Progenitor cell of endocrine pancreas (in vitro differentiated cells): ENCODE results near the gene DNAI1. TPM values are rescaled to one million over a fixed set of nuclear protein-coding genes. Genes with fewer than 3 reads are reported as not detected.

Experiments used
- DNase-seq: peaks from one replicate; pipeline ENCODE4 v3.0.0; 2021; ENCODE audit warnings: low spot score; ENCODE audit not compliant: unreplicated experiment
- H3K27ac Mint-ChIP-seq: 2 replicates; pipeline ENCODE4 v1.8.0; 2021; ENCODE audit warnings: mild to moderate bottlenecking, moderate library complexity, mixed read lengths
- H3K27me3 Mint-ChIP-seq: 2 replicates; pipeline ENCODE4 v1.8.0; 2021; ENCODE audit warnings: mixed read lengths
- H3K36me3 Mint-ChIP-seq: 2 replicates; pipeline ENCODE4 v1.8.0; 2022; ENCODE audit warnings: mixed read lengths; ENCODE audit not compliant: insufficient read depth
- H3K4me1 Mint-ChIP-seq: 2 replicates; pipeline ENCODE4 v1.8.0; 2021; ENCODE audit warnings: low read depth, mixed read lengths
- H3K4me3 Mint-ChIP-seq: 2 replicates; pipeline ENCODE4 v1.8.0; 2021; ENCODE audit warnings: low read depth, mild to moderate bottlenecking, moderate library complexity, mixed read lengths
- H3K9me3 Mint-ChIP-seq: 2 replicates; pipeline ENCODE4 v1.8.0; 2021; ENCODE audit warnings: low read depth, mixed read lengths
- total RNA-seq: library from RNA; stranded (reverse); gene quantifications from 2 replicates; pipeline ENCODE4 v1.2.1, GENCODE V29; 2021
- TF ChIP-seq, protein P1 (sequence below): fragments of 200-600 bp; sonication (generic); IDR thresholded peaks from one replicate; pipeline ENCODE4 v1.5.0; 2021; ENCODE audit warnings: antibody characterized with exemption, mild to moderate bottlenecking; ENCODE audit not compliant: unreplicated experiment

The DNAI1 gene
- total RNA-seq, 1 donor from 2014 or later: 1.2 TPM

DNA sequence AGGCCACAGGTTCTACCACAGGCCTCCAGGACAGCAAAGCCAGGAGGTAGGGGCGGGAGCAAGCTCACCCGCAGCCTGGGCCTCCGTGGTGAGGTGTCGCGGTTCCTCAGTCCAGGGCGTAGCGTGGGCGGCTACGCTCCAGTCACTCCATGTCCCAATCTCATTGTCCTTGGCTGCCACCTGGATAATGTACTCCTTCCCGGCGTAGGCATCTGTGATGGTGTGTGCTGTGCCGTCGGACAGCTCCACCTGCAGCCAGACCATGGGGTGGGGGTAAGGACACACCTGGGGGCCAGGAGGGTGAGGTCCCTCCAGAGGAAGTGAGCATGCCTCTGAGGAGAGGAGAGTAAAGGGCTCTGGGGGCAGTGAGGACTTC is 94.0 kb downstream of the DNAI1 start:
- no peaks in the 10 kb centered on the region for H3K9me3 Mint-ChIP-seq
- H3K36me3 Mint-ChIP-seq: no peaks in the 10 kb centered on the region
- no peak for DNase-seq
- H3K27ac Mint-ChIP-seq: no peak overlapping the region
- TF ChIP-seq, protein P1, sequence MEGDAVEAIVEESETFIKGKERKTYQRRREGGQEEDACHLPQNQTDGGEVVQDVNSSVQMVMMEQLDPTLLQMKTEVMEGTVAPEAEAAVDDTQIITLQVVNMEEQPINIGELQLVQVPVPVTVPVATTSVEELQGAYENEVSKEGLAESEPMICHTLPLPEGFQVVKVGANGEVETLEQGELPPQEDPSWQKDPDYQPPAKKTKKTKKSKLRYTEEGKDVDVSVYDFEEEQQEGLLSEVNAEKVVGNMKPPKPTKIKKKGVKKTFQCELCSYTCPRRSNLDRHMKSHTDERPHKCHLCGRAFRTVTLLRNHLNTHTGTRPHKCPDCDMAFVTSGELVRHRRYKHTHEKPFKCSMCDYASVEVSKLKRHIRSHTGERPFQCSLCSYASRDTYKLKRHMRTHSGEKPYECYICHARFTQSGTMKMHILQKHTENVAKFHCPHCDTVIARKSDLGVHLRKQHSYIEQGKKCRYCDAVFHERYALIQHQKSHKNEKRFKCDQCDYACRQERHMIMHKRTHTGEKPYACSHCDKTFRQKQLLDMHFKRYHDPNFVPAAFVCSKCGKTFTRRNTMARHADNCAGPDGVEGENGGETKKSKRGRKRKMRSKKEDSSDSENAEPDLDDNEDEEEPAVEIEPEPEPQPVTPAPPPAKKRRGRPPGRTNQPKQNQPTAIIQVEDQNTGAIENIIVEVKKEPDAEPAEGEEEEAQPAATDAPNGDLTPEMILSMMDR: no peak
- peaks cover 4% of the 10 kb centered on the region for H3K4me1 Mint-ChIP-seq
- H3K27me3 Mint-ChIP-seq: peaks cover 29% of the 10 kb centered on the region
- no peak overlapping the region for H3K4me3 Mint-ChIP-seq

GRCh38 chr9:34552986-34553385 is 94.4 kb downstream of the DNAI1 start:
- H3K4me3 Mint-ChIP-seq: no peak overlapping the region
- peaks cover 5% of the 10 kb centered on the region for H3K4me1 Mint-ChIP-seq
- no peak overlapping the region for H3K27ac Mint-ChIP-seq
- TF ChIP-seq, protein P1: no peak
- peaks cover 26% of the 10 kb centered on the region for H3K27me3 Mint-ChIP-seq
- DNase-seq: no peak
- H3K36me3 Mint-ChIP-seq: no peaks in the 10 kb centered on the region
- H3K9me3 Mint-ChIP-seq: no peaks in the 10 kb centered on the region

DNA sequence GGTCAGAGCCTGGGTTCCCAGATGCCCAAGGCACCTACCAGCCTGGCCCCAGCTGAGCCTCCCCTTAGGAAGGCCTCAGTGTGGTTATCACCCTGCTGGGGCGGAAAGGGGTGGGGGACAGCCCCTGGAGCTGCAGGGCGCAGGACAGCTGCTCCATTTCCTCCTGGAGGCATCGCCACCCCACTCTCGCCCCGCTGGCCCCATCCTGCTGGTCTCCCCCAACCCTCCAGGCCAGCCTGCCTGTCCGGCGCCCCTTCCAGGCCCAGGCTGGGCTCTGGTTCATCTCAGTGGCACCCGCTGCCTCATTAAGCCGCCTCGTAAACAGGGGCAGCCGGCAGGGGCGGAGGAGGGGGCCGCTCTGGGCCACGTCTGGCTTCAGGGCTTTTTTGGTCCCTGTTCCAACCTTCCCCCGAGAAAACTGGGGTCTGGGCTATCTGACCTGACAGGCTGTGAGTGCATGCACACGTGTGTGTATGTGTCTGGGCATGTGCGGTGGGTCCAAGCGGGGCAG is 95.0 kb downstream of the DNAI1 start:
- no peak overlapping the region for H3K27ac Mint-ChIP-seq
- no peaks in the 10 kb centered on the region for H3K9me3 Mint-ChIP-seq
- H3K27me3 Mint-ChIP-seq: peaks cover 23% of the 10 kb centered on the region
- no peak for DNase-seq
- no peaks in the 10 kb centered on the region for H3K36me3 Mint-ChIP-seq
- H3K4me1 Mint-ChIP-seq: peaks cover 5% of the 10 kb centered on the region
- no peak overlapping the region for H3K4me3 Mint-ChIP-seq
- TF ChIP-seq, protein P1: no peak

- Mint-ChIP-seq H3K27ac (no peak overlapping the region), H3K9me3 (no peaks in the 10 kb centered on the region), H3K4me1 (peaks cover 6% of the 10 kb centered on the region), H3K27me3 (peaks cover 23% of the 10 kb centered on the region), H3K4me3 (no peak overlapping the region), H3K36me3 (no peaks in the 10 kb centered on the region)
- DNase-seq: no peak
- TF ChIP-seq, protein P1: no peak
These were observed 95.8 kb downstream of the DNAI1 start for GRCh38 chr9:34554211-34555001.

GRCh38 chr9:34555002-34555348 is 96.4 kb downstream of the DNAI1 start:
- Mint-ChIP-seq H3K27ac (no peak overlapping the region), H3K4me1 (peaks cover 6% of the 10 kb centered on the region), H3K27me3 (peaks cover 23% of the 10 kb centered on the region), H3K36me3 (no peaks in the 10 kb centered on the region), H3K9me3 (no peaks in the 10 kb centered on the region), H3K4me3 (no peak overlapping the region)
- TF ChIP-seq, protein P1: no peak
- no peak for DNase-seq
